Muscle of leg (tissue), 16 donors: ENCODE measurements around the gene L3MBTL1. TPM values are rescaled to one million over a fixed set of nuclear protein-coding genes. Genes with fewer than 3 reads are reported as not detected.

Experiments
- DNase-seq: peaks from one replicate; pipeline ENCODE4 v3.0.0; 2013
- H3K27ac ChIP-seq: one replicate; pipeline ENCODE4 v1.5.1; 2013; ENCODE audit warnings: mild to moderate bottlenecking, low read length, control low read depth
- H3K27me3 ChIP-seq: one replicate; pipeline ENCODE4 v1.6.1; 2013; ENCODE audit warnings: low read length; ENCODE audit not compliant: control insufficient read depth, insufficient read depth
- H3K36me3 ChIP-seq: one replicate; pipeline ENCODE4 v1.6.1; 2013; ENCODE audit warnings: low read length; ENCODE audit not compliant: control insufficient read depth, insufficient read depth
- H3K4me1 ChIP-seq: one replicate; pipeline ENCODE4 v1.6.1; 2013; ENCODE audit warnings: low read length; ENCODE audit not compliant: control insufficient read depth, insufficient read depth
- H3K4me3 ChIP-seq: one replicate; pipeline ENCODE4 v1.5.1; 2013; ENCODE audit warnings: low read length, control low read depth
- H3K9me3 ChIP-seq: replicated peaks from 2 replicates; pipeline ENCODE4 v1.6.1; 2013; ENCODE audit warnings: low read depth, low read length; ENCODE audit not compliant: control insufficient read depth
- WGBS: methylation state at CpG from one replicate; pipeline ENCODE4 v1.1.5; 2013; ENCODE audit warnings: missing lambda C conversion rate; ENCODE audit not compliant: insufficient coverage; 5-methylcytosine and 5-hydroxymethylcytosine counted together
- long read RNA-seq, 11 donors: transcript quantifications; one replicate each; lab custom pipeline, GENCODE V29; 2026
- polyA plus RNA-seq, 8 donors: library from polyadenylated mRNA; unstranded; fragments of 120-200 nt; gene quantifications; one replicate each; pipeline versions ENCODE4 v1.2.1 to v1.2.3, GENCODE V29; 2013; ENCODE audit warnings: inconsistent platforms in 1 of 8, low replicate concordance in 1 of 8; ENCODE audit not compliant: insufficient read length in 8 of 8, insufficient read depth in 1 of 8
- total RNA-seq: library from RNA; stranded (reverse); fragments of 120-200 nt; gene quantifications from one replicate; pipeline ENCODE4 v1.2.4, GENCODE V29; 2013

The L3MBTL1 gene
- total RNA-seq (7.3 TPM), polyA plus RNA-seq (10 to 100 TPM in 1 of 8 donors, 1 to 10 TPM in 7; 2.8 to 10.8 (median 7.1) TPM)
- long read RNA-seq, donor 1 = 0 reads
- long read RNA-seq, donor 2 = 0 reads
- long read RNA-seq, donor 3 = 0 reads
- long read RNA-seq, donor 4 = 0 reads
- long read RNA-seq, donor 5 = 0 reads
- long read RNA-seq, donor 6 = 0 reads
- long read RNA-seq, donor 7 = 0 reads
- long read RNA-seq, donor 8 = 0 reads
- long read RNA-seq, donor 9 = 0 reads
- long read RNA-seq, donor 10 = 0 reads
- long read RNA-seq, donor 11 = 0 reads

DNA sequence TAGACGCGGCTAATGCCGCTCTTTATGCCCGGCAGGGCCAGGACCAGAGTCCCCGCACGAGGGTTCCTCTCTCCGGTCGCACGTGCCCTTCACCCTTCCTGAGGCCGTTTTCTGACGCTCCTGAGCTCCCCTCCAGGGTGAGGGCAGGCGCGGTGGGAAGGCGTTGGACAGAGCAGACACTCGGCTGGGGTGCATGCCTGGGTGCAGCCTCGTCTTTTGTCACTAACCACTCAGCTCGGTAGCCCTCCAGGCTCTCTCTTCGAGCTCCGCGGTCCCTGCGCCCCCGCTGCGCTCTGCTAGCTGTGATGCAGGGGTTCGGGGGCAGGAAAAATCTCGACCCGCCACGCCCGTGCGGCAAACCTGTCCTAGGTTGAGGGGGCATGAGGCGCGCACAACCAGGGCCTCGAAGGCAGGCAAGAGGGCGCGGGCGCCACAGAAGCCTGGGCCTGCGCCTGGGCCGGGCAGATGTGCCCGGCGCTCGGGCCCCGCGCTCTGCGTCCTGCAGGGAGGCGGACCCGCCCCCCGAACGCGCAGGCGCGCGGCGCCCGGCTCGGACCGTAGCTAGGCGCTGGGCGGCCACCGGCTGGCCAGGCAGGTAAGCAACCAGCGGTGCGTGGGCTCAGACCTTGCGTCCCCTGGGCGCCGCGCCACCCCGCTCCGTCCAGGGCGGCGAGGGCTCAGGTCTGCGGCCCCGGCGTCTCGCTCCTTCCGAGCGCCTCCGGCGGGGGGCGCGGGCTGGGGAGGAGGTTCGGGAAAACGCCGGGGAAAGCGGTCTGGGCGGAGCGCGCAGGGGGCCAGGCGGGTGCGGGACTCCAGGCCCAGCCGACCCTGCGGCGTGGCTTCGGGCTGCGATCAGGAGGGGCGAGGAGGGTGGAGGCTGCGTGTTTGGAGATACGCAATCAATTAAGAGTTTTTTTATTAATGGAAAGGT, at the start of gene L3MBTL1:
TSS of gene L3MBTL1 (plus strand) at position 548 of the 931 bp plus-strand sequence. CDS start 5,807 bp downstream, outside the sequence.
- Histone ChIP-seq H3K27me3 (peaks cover 30% of the 10 kb centered on the region), H3K36me3 (no peaks in the 10 kb centered on the region), H3K27ac (no peak within 1 kb of the TSS), H3K4me3 (peak within 1 kb of the TSS; percentile 43), H3K9me3 (no peaks in the 10 kb centered on the region), H3K4me1 (peaks cover 7% of the 10 kb centered on the region)
- DNase-seq = peak; percentile 40
- WGBS = 4% methylated on average over 84 of the region's 95 CpGs

DNA sequence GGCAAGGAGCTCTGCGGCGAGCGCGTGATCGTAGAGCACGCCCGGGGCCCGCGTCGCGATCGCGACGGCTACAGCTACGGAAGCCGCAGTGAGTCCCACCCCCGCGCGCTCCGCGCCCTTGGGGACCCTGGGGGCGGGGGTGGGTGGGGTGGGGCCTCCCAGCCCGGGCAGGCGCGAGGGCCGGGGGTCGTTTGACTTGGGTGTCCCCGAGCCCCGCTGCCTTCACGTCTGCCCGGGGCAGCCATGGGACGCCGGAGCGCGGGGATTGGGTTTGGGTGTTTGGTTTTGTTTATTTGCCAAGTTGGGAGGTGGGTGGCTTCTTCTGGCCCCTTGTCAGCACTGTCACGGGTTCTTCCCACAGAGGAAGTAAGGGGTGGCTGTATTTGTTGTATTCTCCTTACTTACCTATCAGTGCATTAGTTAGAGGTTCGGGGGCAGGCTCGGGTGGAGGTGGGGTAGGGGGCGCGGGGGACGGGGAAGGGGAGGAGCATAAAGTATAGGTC, 49.0 kb upstream of the L3MBTL1 start:
- Histone ChIP-seq H3K27ac (peak overlapping the region; percentile 99), H3K4me1 (peaks cover 9% of the 10 kb centered on the region), H3K36me3 (peaks cover 27% of the 10 kb centered on the region), H3K4me3 (peak overlapping the region; percentile 98), H3K27me3 (no peaks in the 10 kb centered on the region), H3K9me3 (no peaks in the 10 kb centered on the region)
- WGBS = 0% methylated on average over 15 of the region's 41 CpGs
- DNase-seq = peak; percentile 52

DNA sequence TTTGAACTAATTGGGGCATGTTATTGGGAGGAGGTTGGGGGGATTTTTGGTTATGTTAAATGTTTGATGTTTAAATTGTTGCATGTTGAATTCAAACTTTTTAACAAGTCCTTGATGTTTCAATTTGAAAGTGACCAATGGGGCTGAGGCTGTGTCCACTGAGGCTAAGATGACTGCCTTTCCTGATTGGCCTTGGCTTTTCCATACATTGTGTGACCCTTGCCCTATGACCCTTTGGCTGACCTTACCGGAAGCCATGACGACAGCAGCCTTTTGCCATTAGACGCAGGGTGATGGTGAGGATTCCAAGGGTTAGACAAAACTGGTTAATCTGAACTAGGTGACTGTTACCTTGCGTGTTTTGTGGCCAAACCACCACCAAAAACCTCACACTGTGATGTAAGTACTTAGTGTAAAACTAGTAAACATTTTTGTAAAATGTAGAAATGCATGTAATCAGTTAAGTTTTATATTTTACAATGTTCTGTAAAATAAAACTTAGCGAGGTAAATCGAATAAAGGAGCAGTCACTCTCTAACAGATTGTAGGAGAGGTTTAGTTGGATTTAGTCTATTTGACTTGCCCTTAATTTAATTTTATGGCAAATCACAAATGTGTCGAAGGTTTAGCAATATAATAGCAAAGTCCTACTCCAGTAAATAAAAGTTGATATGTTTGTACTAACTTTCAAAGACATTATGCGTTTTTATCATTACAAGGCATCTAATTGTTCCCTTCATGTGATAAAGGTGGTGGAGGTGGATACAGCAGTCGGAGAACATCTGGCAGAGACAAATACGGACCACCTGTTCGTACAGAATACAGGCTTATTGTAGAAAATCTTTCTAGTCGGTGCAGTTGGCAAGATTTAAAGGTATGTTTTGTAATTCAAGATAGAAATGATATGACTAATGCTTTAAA, 48.2 kb upstream of the L3MBTL1 start:
- H3K4me1 ChIP-seq = peaks cover 9% of the 10 kb centered on the region
- peak; percentile 37 for DNase-seq
- H3K27me3 ChIP-seq = no peaks in the 10 kb centered on the region
- WGBS = 74% methylated on average over 3 of the region's 12 CpGs
- H3K27ac ChIP-seq = peak overlapping the region; percentile 32
- peak overlapping the region; percentile 98 for H3K4me3 ChIP-seq
- peaks cover 34% of the 10 kb centered on the region for H3K36me3 ChIP-seq
- no peaks in the 10 kb centered on the region for H3K9me3 ChIP-seq

DNA sequence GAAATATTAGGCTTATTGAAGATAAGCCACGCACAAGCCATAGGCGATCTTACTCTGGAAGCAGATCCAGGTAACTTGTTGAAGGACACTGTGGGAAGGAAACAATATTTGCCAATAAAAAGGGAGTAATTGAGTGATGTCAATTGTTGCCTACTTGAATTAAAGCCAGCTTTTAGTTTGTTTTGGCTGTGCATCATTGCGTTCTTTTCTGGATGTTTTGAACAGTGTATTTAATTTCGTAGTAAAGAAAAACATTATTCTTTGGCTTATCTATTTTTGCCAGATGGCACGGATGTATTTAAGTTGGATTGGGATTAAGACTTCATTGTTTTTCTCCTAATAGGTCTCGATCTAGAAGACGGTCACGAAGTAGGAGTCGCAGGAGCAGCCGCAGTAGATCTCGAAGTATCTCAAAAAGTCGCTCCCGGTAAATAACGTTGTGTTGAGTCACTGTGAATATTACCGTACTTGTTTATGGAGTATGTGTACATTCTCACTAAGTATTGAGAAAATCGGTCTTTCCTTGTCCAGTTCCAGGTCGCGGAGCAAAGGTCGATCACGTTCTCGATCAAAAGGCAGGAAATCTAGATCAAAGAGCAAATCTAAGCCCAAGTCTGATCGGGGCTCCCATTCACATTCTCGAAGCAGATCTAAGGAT, 47.2 kb upstream of the L3MBTL1 start:
- Histone ChIP-seq H3K27ac (no peak overlapping the region), H3K4me1 (peaks cover 9% of the 10 kb centered on the region), H3K27me3 (no peaks in the 10 kb centered on the region), H3K36me3 (peaks cover 41% of the 10 kb centered on the region), H3K4me3 (no peak overlapping the region), H3K9me3 (no peaks in the 10 kb centered on the region)
- DNase-seq = no peak
- WGBS = 98% methylated on average over 14 of the region's 23 CpGs

DNA sequence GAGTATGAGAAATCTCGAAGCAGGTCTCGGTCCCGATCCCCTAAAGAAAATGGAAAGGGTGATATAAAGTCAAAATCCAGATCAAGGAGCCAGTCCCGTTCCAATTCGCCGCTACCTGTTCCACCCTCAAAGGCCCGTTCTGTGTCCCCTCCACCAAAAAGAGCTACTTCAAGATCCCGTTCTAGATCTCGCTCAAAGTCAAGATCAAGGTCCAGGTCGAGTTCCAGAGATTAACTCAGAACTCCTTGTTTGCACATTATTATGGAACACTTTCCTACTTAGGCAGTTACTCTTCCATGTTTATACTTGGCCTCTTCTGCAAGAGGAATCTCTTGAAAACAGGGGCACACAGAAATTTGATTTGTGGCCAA, 46.7 kb upstream of the L3MBTL1 start:
- Histone ChIP-seq H3K27ac (no peak overlapping the region), H3K9me3 (no peaks in the 10 kb centered on the region), H3K27me3 (no peaks in the 10 kb centered on the region), H3K4me1 (peaks cover 9% of the 10 kb centered on the region), H3K4me3 (no peak overlapping the region), H3K36me3 (peaks cover 46% of the 10 kb centered on the region)
- 88% methylated on average over 7 of the region's 10 CpGs for WGBS
- no peak for DNase-seq

DNA sequence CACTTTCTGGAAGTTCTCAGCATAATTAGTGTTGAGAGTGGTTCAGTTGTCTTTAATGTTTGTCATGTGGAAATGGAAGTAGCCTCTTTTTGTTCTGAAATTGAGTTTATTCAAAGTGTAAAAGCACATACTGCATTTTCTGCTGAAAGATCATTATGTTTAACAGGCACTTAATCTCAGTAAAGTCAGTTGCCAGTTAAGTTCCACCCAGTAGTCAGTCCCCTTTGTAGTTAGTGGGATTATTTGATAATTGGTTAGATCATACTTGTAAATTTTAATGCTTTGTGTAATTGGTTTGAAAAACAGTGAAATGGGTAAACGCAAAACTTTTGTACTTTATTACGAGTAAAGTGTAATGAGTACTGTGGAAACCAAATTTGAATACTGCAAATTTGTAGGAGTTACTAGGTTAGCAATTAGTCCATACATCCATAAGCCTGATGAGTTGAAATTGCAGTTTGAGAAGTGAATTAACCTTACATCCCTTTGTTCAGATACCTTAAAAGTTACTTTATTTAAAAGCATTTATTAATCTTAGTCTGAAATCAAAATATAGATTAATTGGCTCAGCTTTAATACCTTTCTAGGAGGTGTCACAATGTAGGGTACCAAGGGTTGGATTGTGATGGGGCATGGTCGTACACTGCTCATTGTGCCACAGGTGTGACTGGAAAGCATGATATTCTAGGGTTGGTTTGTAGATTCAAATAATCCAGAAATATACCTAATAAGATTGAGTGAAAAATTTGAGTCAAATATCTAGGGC, 45.4 kb upstream of the L3MBTL1 start:
- no peak overlapping the region for H3K4me3 ChIP-seq
- H3K4me1 ChIP-seq = peaks cover 4% of the 10 kb centered on the region
- H3K36me3 ChIP-seq = peaks cover 56% of the 10 kb centered on the region
- no peaks in the 10 kb centered on the region for H3K9me3 ChIP-seq
- no peaks in the 10 kb centered on the region for H3K27me3 ChIP-seq
- WGBS = no CpG with 5 or more reads among the region's 3 CpGs
- H3K27ac ChIP-seq = no peak overlapping the region
- DNase-seq = no peak

DNA sequence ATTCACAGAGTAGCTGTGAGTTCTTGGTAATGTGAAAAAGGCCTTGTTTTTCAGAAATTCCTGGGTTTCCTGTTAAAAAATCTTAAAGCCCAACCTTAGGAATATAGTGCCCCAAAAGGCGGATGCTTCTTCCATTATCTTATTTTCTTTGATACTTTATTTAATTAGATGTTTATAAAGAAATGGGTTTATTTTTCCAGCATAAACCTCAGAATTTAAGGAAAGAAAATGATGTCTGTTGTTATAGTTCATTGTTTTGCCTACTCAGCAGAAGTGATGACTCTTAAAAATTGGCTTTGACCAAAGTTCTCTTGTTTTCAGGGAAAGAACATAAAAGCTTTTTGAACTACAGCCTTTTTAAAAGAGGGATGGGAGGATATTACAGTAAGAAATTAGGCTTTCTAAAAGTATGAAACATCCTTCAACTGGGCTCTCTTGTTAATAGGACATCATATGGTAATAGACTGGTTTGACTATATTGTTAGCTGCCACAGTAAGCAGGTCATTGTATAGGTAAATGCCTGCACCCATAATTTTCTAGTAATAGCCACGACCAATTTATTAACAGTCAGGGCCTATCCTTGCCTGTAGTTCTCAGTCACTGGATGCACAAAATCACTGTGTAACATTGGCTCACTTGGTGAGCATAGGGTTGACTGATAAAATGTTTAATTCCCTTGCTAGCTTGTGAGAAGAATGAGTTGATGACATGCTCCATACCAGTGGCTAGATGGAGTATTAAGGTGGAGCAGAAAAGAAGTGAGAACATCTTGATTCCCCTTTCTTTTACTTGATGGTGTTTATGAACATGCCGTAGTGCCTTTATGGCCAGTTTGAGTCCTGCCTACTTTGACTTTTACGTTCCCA, 44.6 kb upstream of the L3MBTL1 start:
- no CpG with 5 or more reads among the region's 4 CpGs for WGBS
- no peaks in the 10 kb centered on the region for H3K9me3 ChIP-seq
- DNase-seq = no peak
- no peaks in the 10 kb centered on the region for H3K27me3 ChIP-seq
- peaks cover 56% of the 10 kb centered on the region for H3K36me3 ChIP-seq
- no peak overlapping the region for H3K4me3 ChIP-seq
- peaks cover 4% of the 10 kb centered on the region for H3K4me1 ChIP-seq
- H3K27ac ChIP-seq = no peak overlapping the region

DNA sequence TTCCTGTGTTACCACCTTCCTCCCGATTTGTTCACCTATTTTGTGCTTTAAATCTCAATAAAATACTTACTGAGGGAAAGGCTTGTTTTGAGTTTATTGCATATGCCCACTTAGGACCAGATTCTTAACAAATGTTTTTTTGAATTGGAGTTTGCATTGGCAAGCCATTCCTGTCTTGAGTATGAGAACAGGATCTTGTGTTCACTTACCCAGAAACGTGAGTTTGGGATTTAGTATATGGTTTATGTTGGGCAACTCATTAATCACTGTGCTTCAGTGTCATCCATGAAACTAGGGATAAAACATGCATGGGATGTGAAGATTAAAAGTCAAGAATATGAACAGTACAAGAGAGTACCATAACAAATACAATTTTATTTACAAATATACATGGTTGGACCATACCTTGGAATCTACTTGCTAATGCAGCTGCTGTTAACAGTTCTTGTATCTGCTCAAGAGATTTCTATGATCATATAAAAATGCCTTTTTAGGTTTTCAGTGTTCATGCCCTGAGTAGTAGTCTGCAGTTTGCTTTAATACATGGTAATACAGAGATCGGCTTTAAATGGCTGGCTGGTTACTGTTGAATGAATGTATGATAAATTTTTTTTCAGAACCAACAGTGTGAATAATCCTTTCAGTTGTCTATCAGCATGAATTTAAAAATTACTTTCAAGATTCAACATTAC, 43.8 kb upstream of the L3MBTL1 start:
- DNase-seq = no peak
- WGBS = no CpG with 5 or more reads among the region's 3 CpGs
- Histone ChIP-seq H3K36me3 (peaks cover 59% of the 10 kb centered on the region), H3K4me3 (no peak overlapping the region), H3K27ac (no peak overlapping the region), H3K27me3 (no peaks in the 10 kb centered on the region), H3K9me3 (no peaks in the 10 kb centered on the region), H3K4me1 (peaks cover 4% of the 10 kb centered on the region)
